Glomerular visceral epithelial cell (primary cell): ENCODE results near the gene NDUFA5.
"Not testable (repeated sequence)": the region's sequence is repeated elsewhere in the genome, so short reads cannot be mapped to it uniquely, and the experiment has no call there.

Source experiments
- DNase-seq: peaks from one replicate; pipeline ENCODE4 v3.0.0-alpha.2; 2016; ENCODE audit errors: extremely low spot score

Gene NDUFA5

DNA sequence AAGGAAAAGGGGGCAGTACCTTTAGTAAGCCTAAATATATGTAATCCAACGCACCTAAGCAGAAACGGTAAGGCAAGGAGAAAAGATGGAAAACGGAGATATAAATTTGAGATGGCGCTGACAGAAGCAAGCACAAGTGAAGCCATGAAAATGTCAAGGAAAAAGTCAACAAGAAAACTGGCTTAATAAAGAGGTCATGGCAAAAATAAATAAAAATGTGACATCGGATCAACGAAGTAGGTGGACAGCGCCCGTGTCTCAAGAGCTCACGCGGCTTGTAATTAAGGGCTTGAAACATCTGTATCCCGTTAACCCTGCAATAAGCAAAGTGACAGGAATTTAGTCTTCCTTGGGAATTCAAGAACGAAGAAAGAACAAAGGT, 611 bp downstream of the NDUFA5 start:
- no peak for DNase-seq

DNA sequence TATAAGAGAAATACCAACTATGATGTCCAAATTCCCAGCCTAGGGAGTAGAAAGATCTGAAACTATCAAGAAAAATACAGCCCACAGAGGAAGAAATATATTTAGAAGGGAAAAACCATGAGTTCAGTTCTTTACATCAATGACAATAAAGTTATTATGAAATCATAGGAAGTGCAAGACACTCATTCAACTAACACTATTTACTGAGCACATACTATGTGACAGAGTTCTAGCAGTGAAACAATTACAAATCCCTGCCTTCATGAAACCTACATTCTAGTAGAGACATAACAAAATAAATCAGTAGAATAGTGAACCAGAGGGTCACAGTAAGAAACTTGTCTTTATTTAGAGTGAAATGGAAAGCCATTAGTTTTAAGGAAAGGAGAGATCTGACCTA, 2.1 kb downstream of the NDUFA5 start:
- no peak for DNase-seq

DNA sequence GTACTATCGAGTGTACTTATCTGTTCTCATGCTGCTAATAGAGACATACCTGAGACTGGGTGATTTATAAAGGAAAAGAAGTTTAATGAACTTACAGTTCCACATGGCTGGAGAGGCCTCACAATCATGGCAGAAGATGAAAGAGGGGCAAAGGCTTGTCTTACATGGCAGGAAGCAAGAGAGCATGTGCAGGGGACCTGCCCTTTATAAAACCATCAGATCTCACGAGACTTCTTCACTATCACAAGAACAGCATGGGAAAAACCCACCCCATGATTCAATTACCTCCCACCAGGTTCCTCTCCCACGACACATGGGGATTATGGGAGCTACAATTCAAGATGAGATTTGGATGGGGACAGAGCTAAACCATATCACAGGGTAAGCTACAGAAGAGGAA, 4.5 kb downstream of the NDUFA5 start:
- no peak for DNase-seq

DNA sequence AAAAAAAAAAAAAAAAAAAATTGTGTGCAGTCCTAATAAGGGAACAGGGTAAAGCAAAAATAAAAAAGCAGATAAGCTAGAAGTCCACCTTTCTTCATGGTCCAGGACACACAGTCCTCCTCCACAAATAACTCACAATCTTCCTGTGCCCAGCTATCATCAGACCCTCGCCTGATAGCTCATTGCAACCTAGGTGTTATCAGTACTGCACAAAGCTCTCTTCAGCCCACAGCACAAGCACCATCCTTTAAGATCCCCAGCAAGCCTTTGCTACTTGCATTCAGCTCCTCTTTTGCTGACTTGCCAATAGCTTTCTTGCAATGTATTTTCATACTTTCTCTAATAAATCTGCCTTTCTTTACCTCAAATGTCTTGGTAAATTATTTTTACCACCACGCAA, 5.0 kb downstream of the NDUFA5 start:
- no peak for DNase-seq

DNA sequence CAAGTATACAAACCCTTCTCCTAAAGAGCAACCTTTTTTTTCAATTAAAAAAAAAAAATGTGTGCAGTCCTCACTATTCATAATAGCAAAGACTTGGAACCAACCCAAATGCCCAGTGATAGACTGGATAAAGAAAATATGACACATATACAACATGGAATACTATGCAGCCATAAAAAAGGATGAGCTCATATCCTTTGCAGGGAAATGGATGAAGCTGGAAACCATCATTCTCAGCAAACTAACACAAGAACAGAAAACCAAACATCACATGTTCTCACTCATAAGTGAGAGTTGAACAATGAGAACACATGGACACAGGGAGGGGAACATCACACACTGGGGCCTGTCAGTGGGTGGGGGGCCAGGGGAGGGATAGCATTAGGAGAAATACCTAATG, 5.5 kb downstream of the NDUFA5 start:
- not testable (repeated sequence) for DNase-seq

DNA sequence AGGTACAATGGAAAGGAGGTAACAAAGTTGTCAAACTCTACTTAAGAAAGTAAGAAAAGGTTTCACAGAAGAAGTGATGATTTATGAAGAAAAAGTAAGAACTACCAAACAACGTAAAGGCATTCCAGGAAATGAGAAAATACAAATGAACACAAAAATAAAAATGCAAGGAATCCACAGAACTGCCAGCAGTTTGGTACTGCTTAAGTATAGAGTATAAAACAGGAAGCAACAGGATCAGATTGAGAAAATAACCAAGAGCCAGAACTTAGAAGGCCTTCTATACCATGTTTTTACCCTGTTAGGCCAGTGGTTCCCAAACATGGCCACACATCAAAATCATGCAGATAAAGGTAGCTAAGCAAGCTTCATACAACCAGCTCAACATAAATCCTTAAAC, 9.2 kb downstream of the NDUFA5 start:
- DNase-seq, result no peak

DNA sequence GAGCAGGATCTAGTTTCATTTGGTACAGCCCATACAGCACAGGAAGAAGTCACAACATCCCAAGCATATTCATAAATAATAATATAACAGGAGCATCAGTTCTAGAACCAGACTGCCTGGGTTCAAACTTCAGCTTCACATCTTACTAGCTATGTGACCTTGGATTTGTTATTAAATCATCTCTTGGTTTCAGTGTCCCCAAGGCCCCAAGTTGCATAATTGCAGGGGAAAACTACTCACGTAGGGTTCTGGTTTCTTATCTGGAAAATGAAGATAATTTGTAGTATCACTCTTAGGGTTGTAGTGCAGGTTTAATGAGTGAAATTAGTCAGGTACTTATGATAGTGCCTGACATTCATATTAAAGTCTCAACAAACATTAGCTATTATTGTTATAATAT, 17.7 kb downstream of the NDUFA5 start:
- DNase-seq, result no peak

DNA sequence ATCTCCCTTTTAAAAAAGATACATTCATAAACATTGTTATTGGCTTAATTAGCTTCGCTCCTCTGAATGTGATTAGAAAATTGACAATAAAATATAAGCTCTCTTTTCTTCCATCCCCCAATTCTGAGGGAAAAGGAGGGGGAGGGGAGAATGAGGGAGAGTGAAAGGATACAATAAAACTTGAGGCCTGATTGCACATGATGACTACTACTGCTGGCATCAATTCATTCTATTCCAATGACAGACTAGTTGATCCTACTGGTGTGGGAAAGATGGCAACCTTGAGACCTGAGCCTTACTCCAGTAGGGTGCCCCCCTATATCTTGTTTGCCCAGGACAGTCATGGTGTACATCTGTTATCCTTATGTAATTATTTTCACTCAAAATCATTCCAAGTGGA, 18.7 kb downstream of the NDUFA5 start:
- no peak for DNase-seq

DNA sequence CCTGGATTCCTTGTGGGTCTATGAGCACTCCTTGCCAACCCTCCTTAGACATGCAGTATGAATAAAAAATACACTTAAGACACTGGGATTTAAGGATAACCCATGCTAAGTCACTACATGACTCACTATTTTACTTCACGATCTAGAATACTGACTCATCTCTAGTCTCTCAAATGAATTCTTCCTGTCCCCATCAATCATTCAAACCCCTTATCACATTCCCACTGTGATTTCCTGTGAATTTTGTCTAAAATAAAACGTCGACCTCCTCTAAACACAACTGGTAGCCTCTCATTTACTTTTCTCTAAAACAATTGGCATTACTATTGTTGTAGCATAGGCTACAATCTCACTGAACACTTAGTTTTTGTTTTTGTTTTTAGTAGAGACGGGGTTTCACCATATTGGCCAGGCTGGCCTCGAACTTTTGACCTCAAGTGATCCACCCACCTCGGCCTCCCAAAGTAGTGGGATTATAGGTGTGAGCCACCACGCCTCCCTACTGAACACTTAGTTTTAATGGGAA, 19.4 kb downstream of the NDUFA5 start:
- peak; percentile 55 for DNase-seq

DNA sequence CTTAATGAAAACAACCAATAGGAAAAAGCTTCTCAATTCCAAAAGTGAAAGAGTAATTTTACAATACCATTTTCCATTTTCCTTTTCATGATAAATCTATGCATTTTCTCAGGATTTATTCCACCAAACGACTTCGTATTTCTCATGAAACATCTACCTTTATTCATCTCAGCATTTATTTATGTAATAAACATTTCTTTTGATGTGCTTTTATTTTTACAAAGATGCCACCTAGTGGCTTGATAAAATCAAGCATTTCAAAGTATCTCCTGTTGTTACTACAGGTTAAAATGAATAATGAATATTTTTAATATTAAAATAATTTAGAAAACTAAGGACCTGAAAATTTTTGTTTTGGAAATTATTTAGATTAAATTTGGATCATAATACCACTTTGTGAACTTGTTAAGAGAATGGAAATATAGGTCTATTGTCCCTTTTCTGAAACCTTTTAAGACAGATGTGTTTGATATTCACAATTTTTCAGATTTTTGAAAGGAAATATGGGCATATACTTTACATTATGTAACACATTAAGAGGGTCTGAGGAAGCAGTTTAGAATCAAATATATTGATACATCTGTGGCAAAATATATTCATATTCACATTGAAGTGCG, 20.5 kb downstream of the NDUFA5 start:
- peak; percentile 18 for DNase-seq

DNA sequence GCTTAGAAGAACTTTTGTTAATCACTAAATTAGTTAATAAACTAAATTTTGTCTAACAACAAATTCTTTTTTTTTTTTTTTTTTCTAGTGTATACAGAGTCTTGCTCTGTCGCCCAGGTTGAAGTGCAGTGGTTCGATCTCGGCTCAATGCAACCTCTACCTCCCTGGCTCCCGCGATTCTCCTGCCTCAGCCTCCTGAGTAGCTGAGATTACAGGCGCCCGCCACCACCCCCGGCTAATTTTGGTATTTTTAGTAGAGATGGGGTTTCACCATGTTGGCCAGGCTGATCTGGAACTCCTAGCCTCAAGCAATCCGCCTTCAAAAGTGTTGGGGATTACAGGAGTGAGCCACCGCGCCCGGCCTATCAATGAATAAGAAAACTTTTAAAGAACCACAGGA, 22.1 kb downstream of the NDUFA5 start:
- DNase-seq, result no peak

DNA sequence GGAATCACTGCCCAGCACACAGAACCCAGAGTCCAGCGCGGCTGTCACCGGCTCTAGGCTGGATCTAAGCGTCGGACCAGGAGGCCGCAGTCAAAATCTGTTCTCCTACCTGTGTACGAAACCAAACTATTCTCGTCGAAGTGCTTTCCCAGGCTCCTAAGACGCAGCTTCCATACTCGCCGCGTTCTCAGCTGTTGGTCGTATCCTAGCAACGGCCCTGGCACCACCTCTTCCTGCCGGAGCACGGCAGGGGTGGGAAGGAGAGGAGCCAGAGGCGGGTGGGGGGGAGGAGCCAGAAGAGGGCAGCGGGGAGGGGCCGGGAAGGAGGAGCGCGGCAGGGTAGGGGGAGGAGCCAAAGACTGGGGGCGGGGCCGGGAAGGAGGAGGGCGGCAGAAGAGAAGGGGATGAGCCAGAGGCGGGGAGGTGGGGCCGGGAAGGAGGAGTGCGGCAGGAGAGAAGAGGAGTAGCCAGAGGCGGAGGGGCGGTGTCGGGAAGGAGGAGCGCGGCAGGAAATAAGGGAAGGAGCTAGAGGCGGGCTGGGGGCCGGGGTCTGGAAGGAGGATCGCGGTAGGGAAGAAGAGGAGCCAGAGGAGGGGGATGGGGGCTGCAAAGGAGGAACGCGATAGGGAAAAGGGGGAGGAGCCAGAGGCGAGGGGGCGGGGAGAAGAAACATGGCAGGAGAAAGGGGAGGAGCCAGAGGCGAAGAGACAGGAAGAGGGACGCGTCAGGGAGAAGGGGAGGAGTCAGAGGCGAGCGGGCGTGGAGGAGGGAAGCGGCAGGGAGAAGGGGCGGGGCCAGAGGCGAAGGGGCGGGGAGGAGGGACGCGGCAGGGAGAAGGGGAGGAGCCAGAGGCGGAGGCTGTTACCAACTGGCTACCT, 23.0 kb downstream of the NDUFA5 start, which contains the start of gene IQUB:
Gene IQUB, minus strand, starts transcription at position 213 of the 878 bp plus-strand sequence. CDS start 22,255 bp downstream, outside the sequence.
- peak; percentile 97 for DNase-seq

DNA sequence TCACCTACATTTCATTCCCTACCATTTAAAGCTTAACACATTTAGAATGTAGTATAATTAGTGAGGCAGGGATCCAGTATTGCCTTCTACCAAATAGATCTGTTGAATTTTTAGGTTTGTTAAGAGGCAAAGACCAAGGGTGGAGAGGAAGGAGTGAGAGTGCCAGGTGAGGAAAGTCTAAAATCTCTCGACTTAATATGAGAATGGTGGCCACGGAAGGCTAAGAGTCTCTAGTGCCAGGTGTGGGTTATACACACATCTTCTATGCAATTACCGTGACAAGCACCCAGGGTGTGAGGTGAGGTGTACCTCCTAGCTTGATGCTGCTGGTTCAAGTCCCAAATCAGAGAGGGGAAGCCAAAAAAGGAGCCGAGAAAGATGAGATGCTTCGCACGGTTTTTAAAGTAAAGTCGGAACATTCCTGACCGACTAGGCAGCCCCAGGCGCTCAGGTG, 23.7 kb downstream of the NDUFA5 start:
- DNase-seq, result no peak

DNA sequence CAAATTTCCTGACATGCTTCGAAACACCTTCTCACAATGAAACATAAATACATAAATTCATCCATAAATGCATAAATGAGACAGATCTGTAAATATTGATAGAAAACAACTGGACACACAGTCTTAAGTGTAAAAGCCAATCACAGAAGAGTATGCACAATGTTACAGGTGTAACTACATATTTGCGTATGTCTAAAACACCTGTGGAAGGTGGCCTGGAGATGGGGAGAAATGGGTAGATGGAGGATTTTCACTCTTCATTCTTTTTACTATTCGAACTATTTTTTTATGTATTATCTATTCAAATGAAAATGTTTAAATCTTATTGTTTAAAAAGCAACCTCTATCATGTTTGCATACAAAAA, 24.1 kb downstream of the NDUFA5 start:
- no peak for DNase-seq

DNA sequence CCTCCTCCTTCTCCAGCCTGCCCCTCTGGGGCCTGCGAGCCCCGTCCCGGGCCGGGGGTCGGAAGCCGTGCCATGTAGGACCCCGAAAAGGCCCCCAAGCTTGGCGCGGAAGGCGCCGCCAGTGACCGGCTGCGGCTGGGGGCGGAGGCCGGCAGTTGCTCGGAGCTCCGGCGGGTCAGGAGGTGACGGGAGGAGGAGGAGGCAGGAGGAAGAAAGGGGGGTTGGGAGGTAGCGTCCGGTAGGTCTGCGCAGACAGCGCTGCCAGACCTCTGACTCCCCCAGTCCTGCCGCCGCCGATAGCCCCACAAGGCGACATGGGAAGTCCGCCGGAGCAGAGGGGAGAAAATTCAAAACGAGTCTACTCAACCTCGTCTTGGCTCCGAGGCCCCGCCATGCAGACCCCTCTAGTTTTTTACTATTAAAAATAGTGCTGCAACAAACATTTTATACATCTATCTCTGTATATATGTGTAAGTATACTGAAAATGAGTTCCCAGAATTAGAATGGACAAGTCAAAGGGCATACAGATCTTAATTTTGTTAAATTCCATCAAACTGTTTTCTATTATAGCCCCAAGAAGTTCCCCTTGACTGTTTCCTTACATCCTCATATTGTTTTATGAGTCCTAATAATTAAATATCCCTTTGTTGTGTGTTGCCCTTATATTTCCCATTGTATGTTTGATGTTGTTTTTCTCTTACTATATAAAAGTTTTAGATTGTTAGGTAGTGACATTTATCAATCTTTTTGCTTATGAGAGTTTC, 24.6 kb downstream of the NDUFA5 start:
- peak; percentile 52 for DNase-seq

DNA sequence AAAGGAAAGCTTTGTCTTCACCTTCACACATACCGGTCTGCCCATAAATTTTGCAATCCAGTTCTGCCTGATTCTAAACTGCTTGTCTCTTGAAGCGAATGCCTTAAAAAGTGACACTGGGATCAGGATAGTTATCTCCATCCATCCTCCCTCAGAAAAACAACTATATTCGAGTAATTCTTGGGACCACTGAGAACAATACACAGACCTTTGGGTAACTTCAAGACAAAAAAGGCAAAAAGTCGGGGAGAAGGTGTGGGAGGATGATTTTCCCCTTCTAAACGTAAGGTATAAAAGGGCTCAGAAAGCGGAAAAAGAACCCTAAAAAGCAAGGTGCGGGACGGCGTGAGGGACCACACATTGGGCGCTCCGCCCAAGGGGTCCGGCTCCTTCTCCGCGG, 25.3 kb downstream of the NDUFA5 start:
- not testable (repeated sequence) for DNase-seq

DNA sequence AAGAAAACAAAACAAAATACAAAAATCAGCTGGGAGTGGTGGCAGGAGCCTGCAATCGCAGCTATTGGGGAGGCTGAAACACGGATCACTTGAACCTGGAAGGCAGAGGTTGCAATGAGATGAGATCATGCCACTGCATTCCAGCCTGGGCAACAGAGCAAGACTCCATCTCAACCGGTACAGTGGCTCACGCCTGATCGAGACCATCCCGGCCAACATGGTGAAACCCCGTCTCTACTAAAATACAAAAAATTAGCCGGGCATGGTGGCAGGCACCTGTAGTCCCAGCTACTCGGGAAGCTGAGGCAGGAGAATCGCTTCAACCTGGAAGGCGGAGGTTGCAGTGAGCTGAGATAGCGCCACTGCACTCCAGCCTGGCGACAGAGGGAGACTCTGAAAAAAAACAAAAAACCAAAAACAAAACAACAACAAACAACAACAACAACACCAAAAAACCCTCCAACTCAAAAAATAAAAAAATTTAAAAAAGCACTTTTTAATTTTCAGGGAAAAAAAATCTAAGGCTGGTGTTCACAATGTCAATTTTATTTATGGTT, 27.5 kb downstream of the NDUFA5 start:
- DNase-seq, result not testable (repeated sequence)

DNA sequence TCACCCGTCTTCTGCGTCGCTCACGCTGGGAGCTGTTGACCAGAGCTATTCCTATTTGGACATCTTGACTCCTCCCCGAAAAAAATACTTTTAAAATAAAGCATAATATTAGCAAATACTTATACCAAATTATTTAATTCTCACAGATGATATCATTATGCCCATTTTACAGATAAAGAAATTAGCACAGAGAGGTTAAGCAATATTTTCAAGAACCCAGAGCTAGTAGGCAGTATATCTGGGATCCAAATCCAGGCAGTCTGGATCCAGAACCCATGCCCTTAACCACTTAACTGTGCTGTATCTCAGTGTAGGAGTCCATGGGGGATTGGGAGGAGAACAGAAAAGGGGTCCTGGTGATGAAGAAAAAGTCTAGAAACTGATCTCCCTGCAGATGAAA, 29.4 kb downstream of the NDUFA5 start:
- no peak for DNase-seq

DNA sequence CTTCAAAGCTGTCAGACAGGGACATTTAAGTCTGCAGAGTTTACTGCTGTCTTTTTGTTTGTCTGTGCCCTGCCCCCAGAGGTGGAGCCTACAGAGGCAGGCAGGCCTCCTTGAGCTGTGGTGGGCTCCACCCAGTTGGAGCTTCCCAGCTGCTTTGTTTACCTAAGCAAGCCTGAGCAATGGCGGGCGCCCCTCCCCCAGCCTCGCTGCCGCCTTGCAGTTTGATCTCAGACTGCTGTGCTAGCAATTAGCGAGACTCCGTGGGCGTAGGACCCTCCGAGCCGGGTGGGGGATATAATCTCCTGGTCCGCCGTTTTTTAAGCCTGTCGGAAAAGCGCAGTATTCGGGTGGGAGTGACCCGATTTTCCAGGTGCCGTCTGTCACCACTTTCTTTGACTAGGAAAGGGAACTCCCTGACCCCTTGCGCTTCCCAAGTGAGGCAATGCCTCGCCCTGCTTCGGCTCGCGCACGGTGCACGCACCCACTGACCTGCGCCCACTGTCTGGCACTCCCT, 29.8 kb downstream of the NDUFA5 start:
- DNase-seq, result not testable (repeated sequence)

DNA sequence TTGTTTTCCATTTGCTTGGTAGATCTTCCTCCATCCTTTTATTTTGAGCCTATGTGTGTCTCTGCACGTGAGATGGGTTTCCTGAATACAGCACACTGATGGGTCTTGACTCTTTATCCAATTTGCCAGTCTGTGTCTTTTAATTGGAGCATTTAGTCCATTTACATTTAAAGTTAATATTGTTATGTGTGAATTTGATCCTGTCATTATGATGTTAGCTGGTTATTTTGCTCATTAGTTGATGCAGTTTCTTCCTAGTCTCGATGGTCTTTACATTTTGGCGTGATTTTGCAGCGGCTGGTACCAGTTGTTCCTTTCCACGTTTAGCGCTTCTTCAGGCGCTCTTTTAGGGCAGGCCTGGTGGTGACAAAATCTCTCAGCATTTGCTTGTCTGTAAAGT, 31.1 kb downstream of the NDUFA5 start:
- not testable (repeated sequence) for DNase-seq

DNA sequence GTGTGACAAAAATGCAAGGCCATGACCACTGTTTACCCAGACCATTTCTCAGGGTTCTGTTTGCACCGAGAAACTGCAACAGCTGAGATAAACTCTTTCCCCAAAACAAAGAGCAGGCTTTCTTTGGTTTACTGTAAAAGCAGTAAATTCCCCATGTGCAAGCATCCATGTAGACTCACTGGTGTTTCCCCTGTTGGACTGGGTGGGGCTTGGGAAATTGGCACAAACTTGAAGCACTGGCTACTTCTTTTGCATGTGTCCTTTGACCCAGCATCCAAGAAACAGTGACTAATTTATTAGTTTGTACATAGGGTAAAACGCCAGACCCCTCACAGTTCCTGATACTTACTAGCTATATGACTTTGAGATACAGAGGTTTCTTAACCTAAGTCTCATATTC, 35.6 kb downstream of the NDUFA5 start:
- peak; percentile 54 for DNase-seq

DNA sequence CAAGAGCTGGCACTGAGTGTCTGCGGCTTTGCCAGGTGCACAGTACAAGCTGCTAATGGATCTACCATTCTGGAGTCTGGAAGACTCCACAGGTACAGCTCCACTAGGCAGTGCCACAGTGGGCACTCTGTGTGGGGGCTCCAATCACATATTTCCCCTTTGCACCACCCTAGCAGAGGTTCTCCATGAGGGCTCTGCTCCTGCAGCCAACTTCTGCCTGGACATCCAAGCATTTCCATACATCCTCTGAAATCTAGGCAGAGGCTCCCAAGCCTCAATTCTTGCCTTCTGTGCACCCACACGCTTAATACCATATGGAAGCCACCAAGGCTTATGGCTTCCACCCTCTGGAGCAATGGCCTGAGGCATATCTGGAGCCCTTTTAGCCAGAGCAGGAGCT, 52.4 kb downstream of the NDUFA5 start:
- no peak for DNase-seq
